GM18499 (cell line): ENCODE data around the gene HNRNPH2.

Experiments
- ATAC-seq: cut with Tn5 transposase; IDR thresholded peaks from one replicate; pipeline ENCODE4 v1.9.1; 2021; ENCODE audit warnings: moderate number of reproducible peaks; ENCODE audit not compliant: insufficient read depth, unreplicated experiment

HNRNPH2 gene

GRCh38 chrX:101450961-101451360 lies 42.9 kb downstream of the HNRNPH2 start:
- no peak for ATAC-seq

DNA sequence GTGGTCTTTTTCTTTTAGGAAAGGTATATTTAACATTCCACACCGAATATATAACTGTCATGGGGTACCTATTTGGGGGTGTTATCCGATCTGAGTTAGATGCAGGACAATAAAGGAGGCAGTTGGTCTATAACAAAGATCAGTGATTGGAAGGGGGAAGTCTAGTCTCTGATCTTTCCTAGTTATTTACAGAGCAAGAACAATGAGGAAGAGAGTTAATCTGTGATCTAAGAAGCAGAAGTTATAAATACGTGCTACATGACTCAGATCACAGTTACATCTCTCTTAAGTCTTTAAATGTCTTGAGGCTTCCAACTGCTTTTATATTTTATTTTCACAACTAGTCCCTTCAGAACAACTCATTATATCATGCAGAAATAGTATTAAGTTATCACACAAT lies 44.0 kb downstream of the HNRNPH2 start:
- no peak for ATAC-seq

DNA sequence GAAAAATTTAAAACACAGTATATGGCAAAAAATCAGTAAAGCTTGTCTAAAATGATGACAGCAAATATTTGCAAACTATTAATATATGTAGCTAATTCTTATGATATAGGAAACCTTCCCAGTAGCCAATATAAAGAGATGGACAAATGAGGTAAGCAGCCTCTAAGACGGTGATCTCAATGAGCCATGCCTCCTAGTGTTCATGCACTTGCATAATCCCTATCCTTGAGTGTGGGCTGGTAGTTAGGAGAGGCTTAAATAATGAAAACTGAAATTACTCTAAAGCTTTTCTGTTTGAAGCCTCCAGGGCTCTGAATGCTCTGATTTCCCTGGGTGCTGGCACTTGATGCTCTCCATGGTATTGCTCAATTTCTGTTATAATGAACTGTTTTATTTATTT lies 52.6 kb downstream of the HNRNPH2 start:
- no peak for ATAC-seq

GRCh38 chrX:101462892-101463291 lies 54.9 kb downstream of the HNRNPH2 start:
- ATAC-seq = peak; percentile 57
